ENCODE results near the gene CEP192.
"Not testable (repeated sequence)": the region's sequence is repeated elsewhere in the genome, so short reads cannot be mapped to it uniquely, and the experiment has no call there.

The CEP192 gene

DNA sequence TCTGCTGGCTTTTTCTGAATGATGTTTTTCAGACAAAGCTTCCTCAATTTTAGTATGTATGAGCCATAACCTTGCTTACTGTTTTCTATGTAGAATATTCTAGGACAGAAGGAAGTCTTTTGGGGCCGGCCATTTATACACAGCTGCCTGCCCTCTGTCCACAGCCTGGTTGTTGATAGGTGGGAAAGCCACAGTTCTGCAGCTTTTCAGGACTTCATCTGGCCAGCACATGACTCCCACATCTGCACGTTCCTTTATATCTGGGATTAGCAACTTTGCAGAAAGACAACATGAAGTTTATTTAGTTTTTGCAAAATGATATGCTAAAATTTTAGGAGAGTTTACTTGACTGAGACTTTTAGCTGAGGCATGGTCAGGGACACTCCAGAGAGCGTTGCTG, 105.6 kb downstream of the CEP192 start:
- no peak for DNase-seq
- no peak overlapping the region for H3K4me3 Mint-ChIP-seq
- H3K27ac Mint-ChIP-seq, result no peak overlapping the region
- no peaks in the 10 kb centered on the region for H3K27me3 Mint-ChIP-seq
- no peak for ATAC-seq
- H3K9me3 Mint-ChIP-seq, result no peaks in the 10 kb centered on the region
- no peaks in the 10 kb centered on the region for H3K4me1 Mint-ChIP-seq

DNA sequence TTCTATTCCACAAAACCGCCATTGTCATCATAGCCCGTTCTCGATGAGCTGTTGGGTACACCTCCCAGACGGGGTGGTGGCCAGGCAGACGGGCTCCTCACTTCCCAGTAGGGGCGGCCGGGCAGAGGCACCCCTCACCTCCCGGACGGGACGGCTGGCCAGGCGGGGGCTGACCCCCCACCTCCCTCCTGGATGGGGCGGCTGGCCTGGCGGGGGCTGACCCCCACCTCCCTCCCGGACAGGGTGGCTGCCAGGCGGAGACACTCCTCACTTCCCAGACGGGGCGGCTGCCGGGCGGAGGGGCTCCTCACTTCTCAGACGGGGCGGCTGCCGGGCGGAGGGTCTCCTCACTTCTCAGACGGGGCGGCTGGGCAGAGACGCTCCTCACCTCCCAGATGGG, 106.9 kb downstream of the CEP192 start:
- H3K4me1 Mint-ChIP-seq, H3K27ac Mint-ChIP-seq: not testable (repeated sequence)

DNA sequence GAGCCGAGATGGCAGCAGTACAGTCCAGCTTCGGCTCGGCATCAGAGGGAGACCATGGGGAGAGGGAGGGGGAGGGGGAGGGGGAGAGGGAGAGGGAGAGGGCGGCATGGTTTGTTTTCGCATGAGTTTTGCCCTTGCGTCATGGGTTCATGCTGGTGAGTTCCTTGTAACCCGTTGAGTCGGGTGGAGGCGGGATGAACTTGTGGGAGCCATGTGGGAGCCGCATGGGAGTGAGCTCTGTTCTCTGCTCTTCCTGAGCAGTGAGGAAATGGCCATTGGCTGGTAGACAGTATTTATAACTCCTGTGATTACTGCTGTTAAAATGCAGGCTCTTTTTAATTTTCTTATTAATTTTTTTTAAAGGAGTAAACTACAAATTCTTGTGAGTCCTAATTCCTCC, 108.0 kb downstream of the CEP192 start:
- Mint-ChIP-seq H3K9me3 (no peaks in the 10 kb centered on the region), H3K4me3 (no peak overlapping the region), H3K27me3 (no peaks in the 10 kb centered on the region), H3K4me1 (no peaks in the 10 kb centered on the region), H3K27ac (no peak overlapping the region)
- ATAC-seq (no peak), DNase-seq (no peak)

More for the DNA sequence above, 106.9 kb downstream of the CEP192 start:
- ATAC-seq, H3K4me3 Mint-ChIP-seq, DNase-seq, H3K9me3 Mint-ChIP-seq, H3K27me3 Mint-ChIP-seq: not testable (repeated sequence)

DNA sequence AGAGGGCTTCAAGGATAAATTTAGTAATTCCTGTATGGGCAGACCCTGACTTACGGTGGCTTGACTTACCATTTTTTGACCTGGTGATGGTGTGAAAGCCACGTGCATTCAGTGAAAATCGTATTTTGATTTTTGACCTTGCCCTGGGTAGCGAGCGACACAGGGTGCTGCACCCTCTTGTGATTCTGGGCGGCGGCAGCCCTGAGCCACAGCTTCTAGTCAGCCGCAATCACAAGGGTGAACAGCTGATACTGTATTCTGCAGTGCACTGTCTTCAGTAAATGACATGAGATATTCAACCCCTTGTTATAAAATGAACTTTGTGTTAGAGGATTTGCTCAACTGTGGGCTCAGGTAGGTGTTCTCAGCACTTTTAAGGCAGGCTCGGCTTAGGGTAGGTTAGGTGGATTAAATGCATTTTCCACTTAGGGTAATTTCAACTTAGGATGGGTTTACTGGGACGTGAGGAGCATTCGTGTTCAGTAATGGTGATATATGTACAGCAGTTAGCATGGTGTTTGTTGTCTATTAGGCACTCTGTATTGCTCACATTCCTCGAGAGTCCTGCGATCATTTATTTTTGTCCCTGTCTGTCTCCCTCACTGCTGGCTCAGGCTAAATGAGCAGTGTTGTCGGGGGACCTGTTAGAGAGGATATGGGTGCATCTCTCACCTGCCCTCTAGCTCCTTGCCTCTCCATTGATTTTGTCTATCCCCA, 109.9 kb downstream of the CEP192 start:
- peaks cover 0 to under 1% of the 10 kb centered on the region in 2 donors for H3K9me3 Mint-ChIP-seq
- no peak overlapping the region for H3K27ac Mint-ChIP-seq
- H3K27me3 Mint-ChIP-seq, result no peaks in the 10 kb centered on the region

DNA sequence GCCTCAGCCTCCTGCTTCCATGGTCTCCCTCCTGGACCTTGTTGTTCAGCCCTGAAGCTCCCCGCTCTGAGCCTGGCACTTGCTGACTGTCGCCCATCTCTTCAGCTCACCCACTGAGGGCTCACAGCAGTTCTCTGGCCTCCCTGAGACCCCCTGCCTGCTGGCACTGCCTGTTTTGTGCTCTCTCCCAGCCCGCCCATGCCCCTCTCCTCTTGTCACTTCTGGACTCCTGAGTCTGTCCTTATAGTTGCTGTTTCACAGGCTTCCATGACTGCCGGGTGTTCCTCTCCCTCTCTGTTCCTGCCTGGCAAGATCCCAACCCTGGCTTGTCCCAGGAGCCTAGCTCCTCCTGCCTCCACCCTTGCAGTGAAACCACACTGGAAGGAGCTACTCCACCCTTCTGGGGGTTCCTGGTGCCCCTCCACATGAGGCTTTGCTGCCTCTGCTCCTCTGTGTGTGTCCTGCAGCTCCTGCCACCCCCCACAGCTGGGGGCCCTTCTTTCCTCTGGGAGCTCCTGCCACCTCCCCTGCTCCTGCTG, 110.6 kb downstream of the CEP192 start:
- H3K4me3 Mint-ChIP-seq, result no peak overlapping the region
- no peaks in the 10 kb centered on the region for H3K27me3 Mint-ChIP-seq
- H3K4me1 Mint-ChIP-seq, result no peaks in the 10 kb centered on the region
- H3K9me3 Mint-ChIP-seq, result peaks cover 0 to 7% of the 10 kb centered on the region in 2 donors
- DNase-seq, result no peak
- peak overlapping the region; percentile 59 to 61 for H3K27ac Mint-ChIP-seq
- ATAC-seq, result no peak

More for the DNA sequence above, 109.9 kb downstream of the CEP192 start:
- Mint-ChIP-seq H3K4me1 (no peaks in the 10 kb centered on the region), H3K4me3 (no peak overlapping the region)
- no peak for DNase-seq
- no peak for ATAC-seq

DNA sequence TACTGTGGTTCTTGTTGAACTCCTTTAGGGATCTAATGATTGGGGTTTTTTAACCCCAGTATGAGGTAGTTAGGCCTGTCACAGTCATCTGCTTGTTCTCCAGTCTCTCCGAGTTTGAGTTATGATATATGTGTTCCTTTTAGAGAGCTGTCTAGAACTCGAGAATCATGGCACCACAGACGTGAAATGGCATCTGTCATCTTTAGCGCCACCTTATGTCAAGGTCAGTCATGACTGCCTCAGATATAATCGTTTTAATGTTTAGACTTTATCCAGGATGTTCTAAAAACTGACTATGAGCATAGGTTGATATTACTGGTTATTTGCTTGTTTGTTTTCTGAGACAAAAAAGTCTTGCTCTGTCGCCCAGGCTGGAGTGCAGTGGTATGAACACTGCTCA, 112.2 kb downstream of the CEP192 start:
- H3K9me3 Mint-ChIP-seq, result peaks cover 0 to 7% of the 10 kb centered on the region in 2 donors
- H3K27me3 Mint-ChIP-seq, result no peaks in the 10 kb centered on the region
- H3K27ac Mint-ChIP-seq, result no peak overlapping the region
- H3K4me1 Mint-ChIP-seq, result no peaks in the 10 kb centered on the region
- ATAC-seq (no peak), DNase-seq (no peak)
- H3K4me3 Mint-ChIP-seq, result no peak overlapping the region

DNA sequence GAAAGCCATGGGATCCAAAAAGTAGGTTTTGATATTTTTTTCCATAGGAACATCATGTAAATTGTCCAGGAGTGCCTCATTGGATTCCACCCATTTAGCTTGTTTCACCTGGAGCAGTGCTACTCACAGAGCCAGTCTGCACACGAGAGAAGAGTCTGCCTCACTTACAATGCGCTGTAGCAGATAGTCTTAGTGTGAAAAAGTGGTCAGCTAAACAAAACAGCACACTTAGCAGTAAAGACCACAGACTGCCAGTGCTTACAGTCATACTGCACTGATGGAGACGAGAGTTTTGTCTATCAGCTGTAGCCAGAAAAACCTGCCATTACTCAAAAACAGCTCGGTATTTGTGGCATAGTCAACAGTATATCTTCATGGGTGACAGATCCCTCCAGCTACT, 113.9 kb downstream of the CEP192 start:
- H3K27ac Mint-ChIP-seq, result no peak overlapping the region
- no peak overlapping the region for H3K4me3 Mint-ChIP-seq
- no peak for DNase-seq
- H3K9me3 Mint-ChIP-seq, result peaks cover 0 to 7% of the 10 kb centered on the region in 2 donors
- H3K4me1 Mint-ChIP-seq, result no peaks in the 10 kb centered on the region
- no peak for ATAC-seq
- H3K27me3 Mint-ChIP-seq, result no peaks in the 10 kb centered on the region

DNA sequence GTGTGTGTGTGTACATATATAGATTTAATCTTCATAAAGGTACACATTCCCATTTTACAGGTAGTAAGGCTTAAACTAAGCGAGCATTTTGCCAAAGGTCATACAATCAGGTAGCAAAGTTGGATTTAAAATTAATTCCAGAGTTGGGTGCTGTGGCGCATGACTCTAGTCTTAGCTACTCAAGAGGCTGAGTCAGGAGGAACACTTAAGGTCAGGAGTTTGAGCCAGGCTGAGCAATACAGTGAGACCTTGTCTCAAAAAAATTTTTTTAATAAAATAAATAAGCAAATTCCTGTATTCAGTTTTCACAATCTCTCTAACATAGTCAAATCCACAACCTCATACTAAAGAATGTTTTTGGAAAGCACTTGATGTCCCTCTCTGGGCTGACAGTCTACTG, 115.9 kb downstream of the CEP192 start:
- Mint-ChIP-seq H3K4me1 (no peaks in the 10 kb centered on the region), H3K9me3 (peaks cover 0 to 7% of the 10 kb centered on the region in 2 donors), H3K27ac (no peak overlapping the region), H3K4me3 (no peak overlapping the region), H3K27me3 (no peaks in the 10 kb centered on the region)
- DNase-seq (no peak), ATAC-seq (no peak)

DNA sequence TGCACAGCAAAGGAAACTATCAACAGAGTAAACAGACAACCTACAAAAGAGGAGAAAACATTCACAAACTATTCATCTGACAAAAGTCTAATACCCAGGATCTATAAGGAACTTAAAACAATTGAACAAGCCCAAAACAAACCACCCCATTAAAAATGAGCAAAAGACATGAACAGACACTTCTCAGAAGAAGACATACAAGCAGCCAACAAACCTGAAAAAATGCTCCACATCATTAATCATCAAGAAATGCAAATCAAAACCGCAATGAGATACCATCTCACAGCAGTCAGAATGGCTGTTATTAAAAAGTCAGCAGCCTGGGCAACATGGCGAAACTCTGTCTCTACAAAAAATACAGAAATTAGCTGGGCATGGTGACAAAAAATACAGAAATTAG, 117.2 kb downstream of the CEP192 start:
- Mint-ChIP-seq H3K4me3 (no peak overlapping the region), H3K27me3 (no peaks in the 10 kb centered on the region), H3K4me1 (no peaks in the 10 kb centered on the region), H3K9me3 (peaks cover 0 to 7% of the 10 kb centered on the region in 2 donors), H3K27ac (peak overlapping the region in 1 of 2 donors; percentile 67)
- ATAC-seq (no peak), DNase-seq (no peak)

DNA sequence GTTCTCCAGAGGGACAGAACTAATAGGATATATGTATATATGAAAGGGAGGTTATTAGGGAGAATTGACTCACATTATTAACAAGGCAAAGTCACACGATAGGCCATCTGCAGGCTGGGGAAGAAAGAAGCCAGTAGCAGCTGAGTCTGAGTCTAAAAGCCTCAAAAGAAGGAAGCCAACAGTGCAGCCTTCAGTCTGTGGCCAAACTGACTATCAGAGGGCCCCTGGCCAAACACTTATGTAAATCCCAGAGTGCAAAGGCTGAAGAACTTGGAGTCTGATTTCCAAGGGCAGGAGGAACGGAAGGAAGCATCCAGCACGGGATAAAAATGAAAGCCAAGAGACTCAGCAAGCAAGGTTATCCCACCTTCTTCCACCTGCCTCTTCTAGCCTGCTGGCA, 119.4 kb downstream of the CEP192 start:
- H3K27ac Mint-ChIP-seq, result no peak overlapping the region
- H3K27me3 Mint-ChIP-seq, result no peaks in the 10 kb centered on the region
- ATAC-seq (no peak), DNase-seq (no peak)
- H3K4me1 Mint-ChIP-seq, result no peaks in the 10 kb centered on the region
- no peak overlapping the region for H3K4me3 Mint-ChIP-seq
- H3K9me3 Mint-ChIP-seq, result peaks cover 0 to 7% of the 10 kb centered on the region in 2 donors

DNA sequence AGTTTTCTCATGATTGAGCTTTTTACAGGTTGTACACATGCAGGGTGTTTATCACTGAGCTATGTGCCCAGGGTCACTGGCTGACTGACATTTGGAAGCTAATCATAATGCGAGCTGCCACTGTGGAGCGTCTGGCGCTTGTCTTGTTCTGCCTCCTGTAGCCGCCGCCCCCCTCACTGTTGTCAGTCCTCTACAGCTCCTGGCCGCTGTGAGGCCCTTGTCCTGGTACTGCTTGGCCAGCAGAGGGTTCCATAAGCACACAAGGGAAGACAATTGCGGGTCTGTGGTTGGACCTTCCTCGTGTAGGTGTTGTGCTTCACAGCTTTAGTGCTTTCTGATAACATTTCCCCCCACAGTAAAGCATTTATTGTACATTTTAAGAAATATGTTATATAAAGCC, 121.8 kb downstream of the CEP192 start:
- peak overlapping the region in 1 of 2 donors; percentile 88 for H3K27ac Mint-ChIP-seq
- H3K4me3 Mint-ChIP-seq, result no peak overlapping the region
- no peaks in the 10 kb centered on the region for H3K27me3 Mint-ChIP-seq
- no peaks in the 10 kb centered on the region for H3K4me1 Mint-ChIP-seq
- no peak for DNase-seq
- ATAC-seq, result peak; percentile 59
- H3K9me3 Mint-ChIP-seq, result no peaks in the 10 kb centered on the region

DNA sequence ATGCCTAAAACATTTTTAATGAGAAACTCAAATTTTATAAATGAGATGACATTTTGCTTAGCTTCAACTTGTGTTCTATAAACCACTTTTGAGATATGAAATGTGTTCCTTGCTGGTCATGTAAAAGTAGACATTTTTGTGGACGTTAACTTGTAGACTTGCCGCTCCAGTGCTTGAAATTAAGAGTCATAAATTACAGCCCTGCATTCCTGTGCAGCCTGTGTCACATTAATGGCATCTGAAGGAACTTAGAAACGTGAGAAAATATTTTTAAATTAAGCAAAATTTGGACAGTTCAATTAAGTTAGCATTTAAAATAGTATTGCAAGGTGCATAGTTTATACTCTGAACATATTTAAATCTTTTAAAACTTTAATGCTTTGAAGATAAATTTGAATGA, 129.1 kb downstream of the CEP192 start:
- DNase-seq, result no peak
- no peak for ATAC-seq
- Mint-ChIP-seq H3K27ac (no peak overlapping the region), H3K4me1 (peaks cover 4% of the 10 kb centered on the region), H3K27me3 (no peaks in the 10 kb centered on the region), H3K9me3 (no peaks in the 10 kb centered on the region), H3K4me3 (no peak overlapping the region)

DNA sequence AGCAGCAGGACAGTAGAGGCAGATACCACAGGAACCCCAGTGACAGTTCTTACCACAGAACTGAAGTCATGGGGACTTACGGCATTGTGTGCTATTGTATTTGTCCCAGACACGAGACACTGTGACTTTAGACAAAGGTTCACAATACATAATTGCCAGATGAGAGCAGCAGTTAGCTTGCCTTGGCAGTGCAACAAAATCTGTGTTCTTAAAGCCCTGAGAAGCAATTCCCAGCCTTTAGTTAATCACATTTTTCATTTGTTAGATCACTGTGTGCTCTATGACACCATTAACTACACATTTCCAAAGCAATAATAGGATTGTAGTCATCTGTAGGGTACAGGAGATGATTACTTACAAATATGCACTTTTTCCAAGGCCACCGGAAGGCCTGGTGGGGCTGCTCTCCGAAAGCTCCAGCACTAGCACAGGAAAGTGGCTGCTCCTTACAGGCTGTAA, 129.8 kb downstream of the CEP192 start:
- no peak for ATAC-seq
- Mint-ChIP-seq H3K27ac (no peak overlapping the region), H3K4me3 (no peak overlapping the region), H3K4me1 (peaks cover 8% of the 10 kb centered on the region), H3K9me3 (no peaks in the 10 kb centered on the region), H3K27me3 (no peaks in the 10 kb centered on the region)
- DNase-seq, result no peak

DNA sequence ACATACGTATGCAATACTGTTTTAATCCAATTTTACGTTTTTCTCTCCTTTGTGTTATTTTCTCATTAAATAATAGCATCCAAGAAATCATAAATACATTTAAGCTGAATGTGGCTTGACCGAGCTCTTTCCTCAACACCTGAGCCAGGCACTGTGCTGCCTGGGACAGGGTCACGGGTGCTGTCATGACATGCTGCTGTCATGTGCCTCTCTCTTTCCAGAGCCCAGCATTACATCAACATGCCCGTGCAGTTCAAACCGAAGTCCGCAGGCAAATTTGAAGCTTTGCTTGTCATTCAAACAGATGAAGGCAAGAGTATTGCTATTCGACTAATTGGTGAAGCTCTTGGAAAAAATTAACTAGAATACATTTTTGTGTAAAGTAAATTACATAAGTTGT, 133.2 kb downstream of the CEP192 start:
- Mint-ChIP-seq H3K27me3 (no peaks in the 10 kb centered on the region), H3K27ac (peak overlapping the region in 1 of 2 donors; percentile 56), H3K4me3 (no peak overlapping the region), H3K4me1 (peaks cover 8% of the 10 kb centered on the region), H3K9me3 (no peaks in the 10 kb centered on the region)
- DNase-seq, result no peak
- no peak for ATAC-seq

DNA sequence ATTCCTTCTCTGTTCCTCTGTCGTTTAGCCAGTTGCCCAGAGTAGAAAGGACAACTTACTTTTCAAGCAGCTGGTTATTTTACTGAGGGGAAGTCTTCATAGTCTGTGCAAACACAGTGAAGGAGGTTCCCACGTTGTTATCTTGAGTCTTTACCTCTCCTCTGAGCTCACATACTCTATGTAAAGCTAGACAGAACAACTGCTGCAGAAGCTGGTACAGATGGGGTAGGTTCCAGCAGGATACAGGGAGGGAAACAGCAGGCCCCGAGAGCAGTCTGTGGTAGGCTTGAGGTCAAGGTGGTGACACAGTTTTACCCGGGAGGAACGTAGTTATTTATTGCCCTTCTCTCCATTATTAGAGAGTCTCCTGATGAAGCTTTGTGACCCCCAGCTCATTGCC, 134.0 kb downstream of the CEP192 start:
- no peak overlapping the region for H3K27ac Mint-ChIP-seq
- ATAC-seq, result no peak

DNA sequence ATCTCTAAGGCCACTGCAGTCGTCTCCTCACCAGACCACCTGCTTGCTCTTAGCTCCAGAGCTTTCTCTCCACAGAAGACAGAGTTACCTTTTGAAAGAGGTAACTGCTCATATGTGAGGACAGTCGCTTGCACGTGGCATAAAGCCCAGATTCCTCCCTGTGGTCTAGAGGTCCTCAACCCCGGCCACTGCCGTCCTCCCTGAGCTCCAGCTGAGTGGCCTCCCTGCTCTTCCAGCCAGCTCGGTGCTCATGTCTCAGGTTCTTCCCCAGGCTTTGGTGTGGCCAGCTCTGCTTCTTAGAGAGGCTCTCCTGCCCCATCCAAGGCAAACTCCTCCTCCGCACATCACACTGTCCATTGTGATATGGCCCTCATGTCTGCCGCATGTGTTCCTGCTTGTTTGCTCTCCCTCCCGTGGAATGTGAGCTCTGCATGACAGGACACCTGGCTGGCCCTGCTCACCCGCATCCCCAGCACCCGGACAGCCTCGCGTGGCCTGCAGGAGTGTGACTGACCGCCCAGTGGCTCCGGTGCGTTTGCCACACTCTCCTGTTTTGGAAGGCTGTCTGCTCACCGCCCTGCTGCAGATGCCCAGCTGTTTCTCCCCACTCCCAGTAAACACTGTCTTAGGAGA, 135.9 kb downstream of the CEP192 start:
- DNase-seq (no peak), ATAC-seq (no peak)
- H3K4me1 Mint-ChIP-seq, result peaks cover 15% of the 10 kb centered on the region
- no peak overlapping the region for H3K4me3 Mint-ChIP-seq
- H3K27me3 Mint-ChIP-seq, result no peaks in the 10 kb centered on the region
- no peaks in the 10 kb centered on the region for H3K9me3 Mint-ChIP-seq
- H3K27ac Mint-ChIP-seq, result peak overlapping the region in 1 of 2 donors; percentile 15

More for the DNA sequence above, 134.0 kb downstream of the CEP192 start:
- H3K27me3 Mint-ChIP-seq, result no peaks in the 10 kb centered on the region
- H3K4me1 Mint-ChIP-seq, result peaks cover 13% of the 10 kb centered on the region
- H3K9me3 Mint-ChIP-seq, result no peaks in the 10 kb centered on the region
- H3K4me3 Mint-ChIP-seq, result no peak overlapping the region
- no peak for DNase-seq

Measured in stimulated activated naive CD8-positive, alpha-beta T cell treated with anti-CD3 and anti-CD28 coated beads, Interleukin-15, amount 100 ng/mL, for 72 hours (primary cell).